Parathyroid adenoma (tissue), 2 donors: ENCODE data around the gene TIGIT.

Experiments
- H2AFZ ChIP-seq: fragments of 300-600 bp; sonication (generic); one replicate; pipeline ENCODE4 v1.7.0; 2017; ENCODE audit warnings: antibody characterized with exemption, mild to moderate bottlenecking
- H3K27ac ChIP-seq: fragments of 300-600 bp; sonication (generic); one replicate; pipeline ENCODE4 v1.7.0; 2017
- H3K27me3 ChIP-seq: fragments of 300-600 bp; sonication (generic); one replicate; pipeline ENCODE4 v1.7.0; 2017; ENCODE audit warnings: low read length; ENCODE audit not compliant: control insufficient read depth, insufficient read depth
- H3K36me3 ChIP-seq: fragments of 300-600 bp; sonication (generic); one replicate; pipeline ENCODE4 v1.7.0; 2017; ENCODE audit warnings: low read length; ENCODE audit not compliant: control insufficient read depth, insufficient read depth
- H3K4me1 ChIP-seq: fragments of 300-600 bp; sonication (generic); one replicate; pipeline ENCODE4 v1.7.0; 2017; ENCODE audit warnings: control low read depth
- H3K4me2 ChIP-seq: fragments of 300-600 bp; sonication (generic); one replicate; pipeline ENCODE4 v1.7.0; 2017; ENCODE audit warnings: low read length
- H3K4me3 ChIP-seq: fragments of 300-600 bp; sonication (generic); one replicate; pipeline ENCODE4 v1.7.0; 2017; ENCODE audit warnings: low read depth, low read length
- H3K79me2 ChIP-seq: fragments of 300-600 bp; sonication (generic); one replicate; pipeline ENCODE4 v1.7.0; 2017; ENCODE audit warnings: control low read depth
- H3K9ac ChIP-seq: fragments of 300-600 bp; sonication (generic); one replicate; pipeline ENCODE4 v1.7.0; 2017; ENCODE audit warnings: mild to moderate bottlenecking
- H3K9me3 ChIP-seq: fragments of 300-600 bp; sonication (generic); one replicate; pipeline ENCODE4 v1.7.0; 2017; ENCODE audit warnings: low read length; ENCODE audit not compliant: control insufficient read depth
- TF ChIP-seq, protein P1 (sequence below): fragments of 300-600 bp; sonication (generic); IDR thresholded peaks from one replicate; pipeline ENCODE4 v1.7.0; 2017; ENCODE audit warnings: antibody characterized with exemption, mild to moderate bottlenecking
- donor health status: primary hyperparathyroidism.

The TIGIT gene

DNA sequence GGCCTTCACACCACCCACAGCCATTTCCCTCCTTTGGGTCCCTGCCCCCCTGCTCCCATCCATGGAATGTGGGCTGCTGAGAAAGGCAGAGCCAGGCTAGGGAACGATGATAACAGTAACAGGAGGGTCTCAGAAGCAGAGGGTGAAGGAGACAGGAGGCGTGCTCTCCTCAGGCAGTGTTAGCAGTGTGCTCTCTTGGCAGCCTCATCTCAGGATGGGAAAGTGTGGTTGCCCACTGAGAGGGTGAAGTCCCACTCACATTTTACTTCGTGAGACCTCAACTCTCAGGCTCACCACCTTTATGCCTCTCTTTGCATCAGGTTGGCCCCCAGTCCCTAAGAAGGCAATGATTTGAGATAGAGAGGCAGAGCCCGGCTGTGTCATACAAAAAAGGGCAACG is 24.5 kb downstream of the TIGIT start:
- H3K27me3 ChIP-seq = no peaks in the 10 kb centered on the region
- H3K4me2 ChIP-seq = no peak overlapping the region
- H3K4me3 ChIP-seq = no peak overlapping the region
- H3K9me3 ChIP-seq = no peaks in the 10 kb centered on the region
- H3K4me1 ChIP-seq = no peaks in the 10 kb centered on the region
- no peaks in the 10 kb centered on the region for H3K79me2 ChIP-seq
- no peak overlapping the region for H2AFZ ChIP-seq
- TF ChIP-seq, protein P1, sequence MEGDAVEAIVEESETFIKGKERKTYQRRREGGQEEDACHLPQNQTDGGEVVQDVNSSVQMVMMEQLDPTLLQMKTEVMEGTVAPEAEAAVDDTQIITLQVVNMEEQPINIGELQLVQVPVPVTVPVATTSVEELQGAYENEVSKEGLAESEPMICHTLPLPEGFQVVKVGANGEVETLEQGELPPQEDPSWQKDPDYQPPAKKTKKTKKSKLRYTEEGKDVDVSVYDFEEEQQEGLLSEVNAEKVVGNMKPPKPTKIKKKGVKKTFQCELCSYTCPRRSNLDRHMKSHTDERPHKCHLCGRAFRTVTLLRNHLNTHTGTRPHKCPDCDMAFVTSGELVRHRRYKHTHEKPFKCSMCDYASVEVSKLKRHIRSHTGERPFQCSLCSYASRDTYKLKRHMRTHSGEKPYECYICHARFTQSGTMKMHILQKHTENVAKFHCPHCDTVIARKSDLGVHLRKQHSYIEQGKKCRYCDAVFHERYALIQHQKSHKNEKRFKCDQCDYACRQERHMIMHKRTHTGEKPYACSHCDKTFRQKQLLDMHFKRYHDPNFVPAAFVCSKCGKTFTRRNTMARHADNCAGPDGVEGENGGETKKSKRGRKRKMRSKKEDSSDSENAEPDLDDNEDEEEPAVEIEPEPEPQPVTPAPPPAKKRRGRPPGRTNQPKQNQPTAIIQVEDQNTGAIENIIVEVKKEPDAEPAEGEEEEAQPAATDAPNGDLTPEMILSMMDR = no peak
- H3K27ac ChIP-seq = no peak overlapping the region
- no peak overlapping the region for H3K9ac ChIP-seq
- H3K36me3 ChIP-seq = no peaks in the 10 kb centered on the region

GRCh38 chr3:114319453-114319852 is 25.6 kb downstream of the TIGIT start:
- Histone ChIP-seq H3K4me2 (no peak overlapping the region), H3K4me1 (peaks cover 3% of the 10 kb centered on the region), H3K36me3 (no peaks in the 10 kb centered on the region), H3K27me3 (no peaks in the 10 kb centered on the region), H3K9me3 (no peaks in the 10 kb centered on the region), H3K79me2 (no peaks in the 10 kb centered on the region), H3K9ac (no peak overlapping the region), H3K4me3 (no peak overlapping the region), H3K27ac (no peak overlapping the region), H2AFZ (no peak overlapping the region)
- TF ChIP-seq, protein P1 = no peak

DNA sequence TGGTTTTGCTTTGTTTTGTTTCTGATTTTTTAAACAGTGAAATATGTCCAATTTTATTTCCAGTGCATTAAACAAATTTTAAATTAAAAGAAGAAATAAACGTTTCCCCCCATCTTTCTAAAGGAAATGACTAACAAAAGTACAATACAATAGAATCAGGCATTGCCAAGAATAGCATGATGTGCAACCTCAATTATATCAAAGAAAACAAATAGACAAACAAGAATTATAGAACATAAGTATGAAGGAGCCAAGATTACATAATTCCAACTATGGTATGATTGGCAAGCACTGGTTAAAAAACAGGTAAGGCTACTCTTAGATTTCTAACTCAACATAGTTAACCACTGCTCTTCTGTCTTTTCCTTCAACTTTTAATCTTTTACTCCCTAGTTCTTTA is 26.4 kb downstream of the TIGIT start:
- Histone ChIP-seq H3K27ac (no peak overlapping the region), H3K4me2 (no peak overlapping the region), H3K79me2 (no peaks in the 10 kb centered on the region), H2AFZ (no peak overlapping the region), H3K9me3 (no peaks in the 10 kb centered on the region), H3K9ac (no peak overlapping the region), H3K27me3 (no peaks in the 10 kb centered on the region), H3K4me3 (no peak overlapping the region), H3K4me1 (peaks cover 3% of the 10 kb centered on the region), H3K36me3 (no peaks in the 10 kb centered on the region)
- TF ChIP-seq, protein P1 = no peak

DNA sequence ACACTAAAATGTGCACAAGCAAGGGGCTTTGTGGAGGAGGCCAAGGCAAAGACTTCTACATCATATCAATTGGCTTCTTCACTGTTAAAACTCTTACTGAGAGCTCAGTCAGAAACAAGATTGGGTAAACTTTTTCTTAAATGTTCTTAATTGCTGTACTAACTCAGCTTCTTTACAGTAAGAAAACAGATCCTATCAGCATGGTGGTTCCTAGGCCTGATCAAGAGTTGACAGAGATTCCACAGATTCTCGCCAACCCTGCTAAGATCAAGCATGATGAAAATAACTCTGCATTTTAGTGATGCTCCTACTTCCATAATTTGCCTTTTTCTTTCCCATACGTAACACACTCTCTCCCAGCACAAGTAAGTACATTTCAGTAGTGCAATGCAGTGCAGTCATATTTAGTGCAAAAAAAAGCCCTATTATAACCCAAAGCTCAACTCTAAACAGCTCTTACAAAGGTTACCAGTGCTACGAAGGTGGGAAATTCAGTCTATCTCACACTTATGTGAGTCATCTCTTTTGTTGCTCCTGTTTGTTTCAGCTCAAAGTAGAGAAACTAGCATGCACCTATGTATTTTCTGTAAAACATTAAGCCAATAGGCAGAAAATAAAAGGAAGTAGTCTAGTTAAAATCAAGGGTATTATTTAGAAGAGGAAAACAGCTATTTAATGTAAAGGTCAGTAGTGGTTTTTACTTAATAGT is 29.9 kb downstream of the TIGIT start:
- Histone ChIP-seq H3K9me3 (no peaks in the 10 kb centered on the region), H3K4me1 (peaks cover 3% of the 10 kb centered on the region), H3K4me2 (no peak overlapping the region), H2AFZ (no peak overlapping the region), H3K4me3 (no peak overlapping the region), H3K9ac (no peak overlapping the region), H3K27me3 (no peaks in the 10 kb centered on the region), H3K36me3 (no peaks in the 10 kb centered on the region), H3K79me2 (no peaks in the 10 kb centered on the region), H3K27ac (no peak overlapping the region)
- TF ChIP-seq, protein P1 = no peak

DNA sequence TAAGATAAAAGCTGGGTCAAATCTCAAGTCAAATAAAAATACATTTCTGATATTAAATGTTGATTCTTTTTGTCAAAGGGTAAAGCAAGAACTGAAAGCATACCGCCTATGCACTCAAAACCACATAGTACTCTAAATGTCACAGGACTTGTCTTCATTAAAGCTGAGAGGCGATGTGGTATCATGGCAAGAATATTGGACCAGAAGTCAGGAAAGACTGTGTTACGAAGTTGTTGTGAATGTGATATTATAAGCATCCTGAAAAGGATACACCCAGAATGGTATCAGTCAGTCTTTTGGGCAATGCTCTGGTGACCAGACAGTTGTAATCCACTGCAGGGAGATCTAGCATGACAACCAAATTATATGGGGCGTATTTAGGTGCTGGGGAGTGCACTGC is 33.8 kb downstream of the TIGIT start:
- peaks cover 3% of the 10 kb centered on the region for H3K4me1 ChIP-seq
- no peaks in the 10 kb centered on the region for H3K79me2 ChIP-seq
- TF ChIP-seq, protein P1 = no peak
- no peaks in the 10 kb centered on the region for H3K36me3 ChIP-seq
- no peak overlapping the region for H3K9ac ChIP-seq
- no peak overlapping the region for H3K4me3 ChIP-seq
- H3K4me2 ChIP-seq = no peak overlapping the region
- no peaks in the 10 kb centered on the region for H3K9me3 ChIP-seq
- H2AFZ ChIP-seq = no peak overlapping the region
- no peak overlapping the region for H3K27ac ChIP-seq
- no peaks in the 10 kb centered on the region for H3K27me3 ChIP-seq
